Neutrophil (primary cell): ENCODE measurements around the gene FADS2.

ENCODE experiments used
- H3K27ac ChIP-seq: fragments of 200-600 bp; sonication (generic); 2 replicates; pipeline ENCODE4 v1.5.1; 2016; ENCODE audit warnings: mild to moderate bottlenecking, moderate library complexity
- H3K27me3 ChIP-seq: fragments of 200-600 bp; sonication (generic); 2 replicates; pipeline ENCODE4 v1.6.0; 2016; ENCODE audit warnings: mild to moderate bottlenecking
- H3K36me3 ChIP-seq: fragments of 200-600 bp; sonication (generic); 2 replicates; pipeline ENCODE4 v1.5.1; 2017
- H3K4me1 ChIP-seq, 2 experiments: fragments of 200-600 bp in 1 of 2; sonication (generic) in 1 of 2; 1 replicate in 1 of 2; 2 replicates in 1 of 2; pipeline versions ENCODE4 v1.5.1 to v1.6.1; 2013 to 2016; ENCODE audit warnings: low read depth in 1 of 2, low read length in 1 of 2, mild to moderate bottlenecking in 1 of 2, moderate library complexity in 1 of 2; ENCODE audit not compliant: control insufficient read depth in 1 of 2, insufficient read depth in 1 of 2
- H3K4me3 ChIP-seq, 2 experiments: fragments of 200-600 bp in 1 of 2; sonication (generic) in 1 of 2; 1 replicate in 1 of 2; 2 replicates in 1 of 2; pipeline ENCODE4 v1.5.1; 2013 to 2016; ENCODE audit warnings: low read depth in 1 of 2, low read length in 1 of 2, mild to moderate bottlenecking in 1 of 2, moderate library complexity in 1 of 2
- H3K9me3 ChIP-seq: fragments of 200-600 bp; sonication (generic); 2 replicates; pipeline ENCODE4 v1.5.1; 2016
- TF ChIP-seq, protein P1 (sequence below): fragments of 200-600 bp; sonication (generic); IDR thresholded peaks from 2 replicates; pipeline ENCODE4 v1.5.1; 2016; ENCODE audit warnings: antibody characterized with exemption

FADS2 gene

DNA sequence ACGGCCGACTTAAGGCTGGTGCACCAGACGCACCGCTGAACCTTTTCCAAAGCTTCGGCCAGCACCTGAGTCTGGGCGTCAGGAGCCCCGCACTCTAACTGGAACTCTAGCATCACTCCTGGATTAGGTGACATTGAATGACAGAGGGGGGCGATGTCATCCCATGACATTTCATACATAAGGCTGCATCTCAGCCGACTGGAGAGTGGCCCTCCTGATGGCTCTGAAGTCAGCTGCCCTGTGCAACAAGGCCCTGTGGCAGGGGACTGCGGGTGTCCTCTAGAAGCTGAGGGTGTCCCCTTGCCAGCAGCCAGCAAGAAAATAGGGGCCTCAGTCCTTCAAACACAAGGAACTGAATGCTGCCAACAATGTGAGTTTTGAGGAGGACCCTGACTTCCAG, 73.3 kb downstream of the FADS2 start:
- TF ChIP-seq, protein P1, sequence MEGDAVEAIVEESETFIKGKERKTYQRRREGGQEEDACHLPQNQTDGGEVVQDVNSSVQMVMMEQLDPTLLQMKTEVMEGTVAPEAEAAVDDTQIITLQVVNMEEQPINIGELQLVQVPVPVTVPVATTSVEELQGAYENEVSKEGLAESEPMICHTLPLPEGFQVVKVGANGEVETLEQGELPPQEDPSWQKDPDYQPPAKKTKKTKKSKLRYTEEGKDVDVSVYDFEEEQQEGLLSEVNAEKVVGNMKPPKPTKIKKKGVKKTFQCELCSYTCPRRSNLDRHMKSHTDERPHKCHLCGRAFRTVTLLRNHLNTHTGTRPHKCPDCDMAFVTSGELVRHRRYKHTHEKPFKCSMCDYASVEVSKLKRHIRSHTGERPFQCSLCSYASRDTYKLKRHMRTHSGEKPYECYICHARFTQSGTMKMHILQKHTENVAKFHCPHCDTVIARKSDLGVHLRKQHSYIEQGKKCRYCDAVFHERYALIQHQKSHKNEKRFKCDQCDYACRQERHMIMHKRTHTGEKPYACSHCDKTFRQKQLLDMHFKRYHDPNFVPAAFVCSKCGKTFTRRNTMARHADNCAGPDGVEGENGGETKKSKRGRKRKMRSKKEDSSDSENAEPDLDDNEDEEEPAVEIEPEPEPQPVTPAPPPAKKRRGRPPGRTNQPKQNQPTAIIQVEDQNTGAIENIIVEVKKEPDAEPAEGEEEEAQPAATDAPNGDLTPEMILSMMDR = no peak
- Histone ChIP-seq H3K9me3 (no peaks in the 10 kb centered on the region), H3K4me3 (no peak overlapping the region), H3K36me3 (no peaks in the 10 kb centered on the region), H3K27me3 (peaks cover 25% of the 10 kb centered on the region), H3K4me1 (peaks cover 8 to 16% of the 10 kb centered on the region in 2 experiments), H3K27ac (no peak overlapping the region)

GRCh38 chr11:61902313-61902712, 74.2 kb downstream of the FADS2 start:
- Histone ChIP-seq H3K36me3 (no peaks in the 10 kb centered on the region), H3K4me3 (no peak overlapping the region), H3K27ac (no peak overlapping the region), H3K4me1 (peaks cover 8 to 15% of the 10 kb centered on the region in 2 experiments), H3K9me3 (no peaks in the 10 kb centered on the region), H3K27me3 (peaks cover 25% of the 10 kb centered on the region)
- TF ChIP-seq, protein P1 = no peak

GRCh38 chr11:61903845-61904244, 75.7 kb downstream of the FADS2 start:
- Histone ChIP-seq H3K27ac (no peak overlapping the region), H3K4me3 (no peak overlapping the region), H3K4me1 (peaks cover 7% of the 10 kb centered on the region in 2 experiments), H3K36me3 (no peaks in the 10 kb centered on the region), H3K9me3 (no peaks in the 10 kb centered on the region), H3K27me3 (peaks cover 25% of the 10 kb centered on the region)
- TF ChIP-seq, protein P1 = no peak

DNA sequence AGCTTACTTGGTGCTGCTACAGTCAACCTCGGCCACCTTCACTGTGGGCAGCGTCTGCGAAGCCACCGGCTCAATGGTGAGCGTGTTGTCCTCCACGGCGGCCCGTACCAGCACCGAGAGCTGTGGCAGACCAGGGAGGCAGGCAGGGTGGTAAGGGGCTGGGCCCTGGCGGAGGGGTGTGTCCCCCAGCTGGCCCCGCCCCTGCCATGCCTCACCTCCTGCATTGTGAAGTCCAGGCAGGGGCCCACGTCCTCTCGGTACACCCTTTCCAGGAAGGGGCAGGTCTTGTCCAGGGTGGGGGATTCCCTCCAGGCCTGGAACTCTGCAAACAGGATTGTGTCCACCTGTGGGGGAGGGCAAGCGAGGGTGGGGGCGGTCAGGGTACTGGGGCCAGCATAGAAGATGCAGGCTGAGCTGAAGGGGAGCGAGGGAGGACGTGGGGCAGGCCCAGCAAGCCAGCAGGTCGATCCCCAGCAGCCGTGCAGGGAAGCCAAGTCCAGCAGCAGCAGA, 76.5 kb downstream of the FADS2 start:
- Histone ChIP-seq H3K9me3 (no peaks in the 10 kb centered on the region), H3K27ac (no peak overlapping the region), H3K36me3 (no peaks in the 10 kb centered on the region), H3K4me1 (no peaks in the 10 kb centered on the region), H3K27me3 (peaks cover 25% of the 10 kb centered on the region), H3K4me3 (no peak overlapping the region)
- TF ChIP-seq, protein P1 = no peak

- no peaks in the 10 kb centered on the region for H3K36me3 ChIP-seq
- TF ChIP-seq, protein P1 = no peak
These were observed 77.1 kb downstream of the FADS2 start for GRCh38 chr11:61905067-61905696.

More at GRCh38 chr11:61905067-61905696, 77.1 kb downstream of the FADS2 start:
- no peaks in the 10 kb centered on the region for H3K9me3 ChIP-seq
- no peaks in the 10 kb centered on the region for H3K4me1 ChIP-seq
- H3K4me3 ChIP-seq = no peak overlapping the region
- no peak overlapping the region for H3K27ac ChIP-seq
- peaks cover 25% of the 10 kb centered on the region for H3K27me3 ChIP-seq
